HG03439 (cell line): ENCODE data around the gene TP53.

ENCODE experiments used
- ATAC-seq: cut with Tn5 transposase; IDR thresholded peaks from one replicate; pipeline ENCODE4 v1.9.1; 2021; ENCODE audit warnings: mild to moderate bottlenecking, moderate library complexity; ENCODE audit not compliant: unreplicated experiment

The TP53 gene

DNA sequence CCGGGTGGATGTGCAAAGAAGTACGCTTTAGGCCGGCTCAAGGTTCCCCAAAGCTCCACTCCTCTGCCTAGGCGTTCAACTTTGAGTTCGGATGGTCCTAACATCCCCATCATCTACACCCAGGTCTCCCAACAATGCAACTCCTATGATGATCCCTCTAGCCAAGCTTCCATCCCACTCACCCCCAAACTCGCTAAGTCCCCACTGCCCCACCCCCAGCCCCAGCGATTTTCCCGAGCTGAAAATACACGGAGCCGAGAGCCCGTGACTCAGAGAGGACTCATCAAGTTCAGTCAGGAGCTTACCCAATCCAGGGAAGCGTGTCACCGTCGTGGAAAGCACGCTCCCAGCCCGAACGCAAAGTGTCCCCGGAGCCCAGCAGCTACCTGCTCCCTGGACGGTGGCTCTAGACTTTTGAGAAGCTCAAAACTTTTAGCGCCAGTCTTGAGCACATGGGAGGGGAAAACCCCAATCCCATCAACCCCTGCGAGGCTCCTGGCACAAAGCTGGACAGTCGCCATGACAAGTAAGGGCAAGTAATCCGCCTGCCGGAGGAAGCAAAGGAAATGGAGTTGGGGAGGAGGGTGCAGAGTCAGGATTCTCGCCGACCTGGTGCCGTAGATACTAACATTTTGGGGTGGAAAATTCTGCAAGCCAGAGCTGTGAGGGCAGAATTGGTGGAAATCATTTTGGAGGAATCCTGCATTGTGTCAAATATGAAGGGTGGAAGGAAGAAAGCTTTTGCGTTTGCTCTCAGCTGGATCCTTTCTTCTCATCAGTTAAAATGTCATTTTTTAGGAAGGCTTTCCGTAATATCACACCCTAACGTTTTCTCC lies at the start of gene TP53:
TSS of gene TP53 (minus strand) at position 419 of the 836 bp plus-strand sequence. CDS start 10,896 bp downstream, outside the sequence.
- ATAC-seq: peak; percentile 45

DNA sequence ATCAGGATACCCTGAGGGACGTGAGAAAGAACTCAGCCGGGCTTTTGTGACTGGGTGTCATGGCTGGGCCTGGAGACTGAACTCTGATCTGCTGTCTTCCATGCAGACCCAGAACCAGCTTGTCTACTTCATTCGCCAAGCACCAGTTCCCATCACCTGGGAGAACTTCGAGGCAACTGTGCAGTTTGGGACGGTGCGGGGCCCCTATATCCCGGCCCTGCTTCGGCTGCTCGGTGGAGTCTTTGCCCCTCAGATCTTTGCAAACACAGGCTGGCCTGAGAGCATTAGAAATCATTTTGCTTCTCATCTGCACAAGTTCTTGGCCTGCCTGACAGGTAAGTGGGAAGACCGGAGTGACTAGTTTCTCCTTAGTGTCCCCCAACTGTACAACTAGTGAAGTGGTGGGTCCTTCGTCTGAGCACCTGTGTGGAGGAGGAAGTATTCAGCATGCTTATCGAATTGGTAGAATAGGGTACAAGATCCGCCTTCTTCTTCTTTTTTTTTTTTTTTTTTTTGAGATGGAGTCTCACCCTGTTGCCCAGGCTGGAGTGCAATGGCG lies 45.8 kb upstream of the TP53 start:
- no peak for ATAC-seq

DNA sequence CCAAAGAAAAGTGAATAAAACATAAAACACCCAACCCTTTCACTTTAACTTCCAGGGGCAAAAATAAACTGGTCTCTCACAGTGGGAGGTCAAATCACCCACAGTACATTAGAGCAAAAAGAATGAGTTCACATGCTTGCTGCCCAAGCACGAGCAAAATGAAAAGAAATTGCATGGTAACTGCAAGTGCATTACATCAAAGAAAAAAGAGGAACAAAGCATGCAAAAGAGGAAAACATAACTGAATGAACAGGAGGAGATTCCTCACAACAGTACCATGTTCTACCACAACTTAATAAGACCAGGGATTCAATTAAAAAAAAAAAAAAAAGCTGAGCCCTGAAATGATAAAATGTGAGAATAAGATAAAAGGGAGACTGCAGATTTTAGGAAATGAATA lies 42.5 kb upstream of the TP53 start:
- no peak for ATAC-seq

DNA sequence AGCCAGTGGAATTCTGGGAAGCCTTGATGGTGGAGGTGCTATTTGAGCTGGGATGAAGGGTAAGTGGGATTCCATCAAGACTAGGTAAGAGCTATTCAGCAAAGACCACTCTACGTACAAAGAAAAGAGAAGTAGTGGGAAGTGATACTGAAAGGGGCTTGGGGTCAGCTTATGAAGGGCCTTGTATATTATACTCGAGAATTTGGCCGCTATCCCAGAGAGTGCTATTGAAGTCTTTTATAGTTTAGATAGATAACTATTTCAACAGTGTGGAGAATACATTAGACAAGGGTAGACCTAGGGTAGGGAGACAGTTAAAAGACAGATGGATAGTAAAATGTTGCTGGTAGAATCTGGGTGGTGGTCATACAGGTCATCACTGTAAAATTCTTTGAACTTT lies 40.6 kb upstream of the TP53 start:
- ATAC-seq: no peak

DNA sequence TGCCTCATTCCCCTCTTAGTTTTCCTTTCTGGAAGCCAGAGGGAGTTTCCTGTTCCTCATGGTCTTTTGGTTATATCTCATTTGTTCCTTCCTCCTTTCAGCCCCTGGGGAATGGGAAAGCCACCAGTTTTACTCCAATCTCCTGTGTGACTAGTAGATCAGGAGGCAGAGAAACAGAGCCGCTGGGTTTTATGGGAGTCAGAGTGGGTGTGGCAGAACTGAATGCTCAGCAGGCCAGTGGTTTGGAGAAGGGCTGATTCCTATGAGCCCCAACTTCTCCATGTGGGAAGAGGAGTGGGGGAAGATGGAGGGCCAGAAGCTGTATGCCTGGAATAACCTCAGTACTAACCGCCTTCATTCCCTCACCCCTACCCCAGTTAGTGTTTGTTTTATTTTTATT lies 34.3 kb upstream of the TP53 start:
- ATAC-seq: no peak

DNA sequence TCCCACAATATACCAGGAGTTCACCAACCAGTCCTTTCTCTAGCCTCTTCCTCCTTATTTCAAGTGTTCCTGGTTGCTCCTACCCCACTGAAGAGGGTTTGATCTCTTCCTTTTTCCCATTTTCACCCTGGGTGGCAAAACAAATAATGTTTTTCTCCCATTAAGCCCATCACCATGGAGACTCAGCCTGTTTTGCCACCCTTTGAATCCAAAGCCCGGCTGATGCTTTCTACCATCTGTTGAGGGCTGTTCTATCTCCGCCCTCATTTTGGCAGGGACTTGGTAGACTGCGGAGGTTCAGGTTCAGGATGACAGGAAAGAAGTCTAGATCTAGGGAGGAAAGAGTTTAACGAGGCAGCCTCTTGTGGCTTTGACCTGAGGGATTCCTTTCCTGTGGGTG lies 32.8 kb upstream of the TP53 start:
- ATAC-seq: no peak

DNA sequence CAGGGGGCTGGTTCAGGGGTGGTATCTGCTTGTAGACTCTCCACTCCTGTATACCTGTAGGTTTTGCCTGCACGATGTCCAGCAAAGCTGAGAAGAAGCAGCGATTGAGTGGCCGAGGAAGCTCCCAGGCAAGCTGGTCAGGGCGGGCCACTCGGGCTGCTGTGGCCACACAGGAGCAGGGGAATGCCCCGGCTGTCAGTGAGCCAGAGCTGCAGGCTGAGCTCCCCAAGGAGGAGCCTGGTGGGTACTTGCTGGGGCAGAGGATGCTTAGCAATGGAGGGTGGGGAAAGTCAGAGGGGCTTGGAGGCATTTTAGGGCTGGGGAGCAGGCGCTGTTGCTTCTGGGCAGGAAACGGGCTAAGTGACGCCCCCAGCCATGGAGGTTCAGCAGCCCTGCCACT lies 32.4 kb upstream of the TP53 start:
- no peak for ATAC-seq

DNA sequence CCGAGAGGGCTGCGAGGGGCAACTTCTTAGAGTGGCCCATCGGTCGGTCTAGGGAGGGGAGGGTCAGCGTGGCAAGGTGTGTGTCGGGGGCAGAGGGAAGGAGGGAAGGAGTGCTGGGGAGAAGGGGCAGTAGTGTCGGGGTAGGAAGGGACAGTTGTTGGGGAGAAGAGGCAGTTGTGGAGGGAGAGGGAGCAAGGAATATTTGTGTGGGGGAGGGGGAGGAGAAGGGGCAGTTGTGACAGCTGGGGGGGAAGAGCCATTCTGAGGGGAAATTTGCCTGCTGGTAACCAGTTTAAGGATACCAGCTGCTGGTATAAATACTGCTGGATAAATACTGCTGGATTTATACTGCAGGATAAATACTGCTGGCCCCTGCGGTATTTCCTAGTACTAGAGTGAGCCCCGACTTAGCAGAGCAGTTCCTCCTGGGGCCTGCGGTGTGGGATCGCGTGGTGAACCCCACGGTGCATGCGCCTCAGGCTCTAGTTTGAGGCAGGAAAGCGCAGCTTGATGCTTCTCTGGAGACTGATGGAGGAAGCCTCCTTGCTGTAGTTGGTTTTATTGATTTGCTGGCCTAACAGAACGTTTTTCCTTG lies 30.6 kb upstream of the TP53 start:
- no peak for ATAC-seq

DNA sequence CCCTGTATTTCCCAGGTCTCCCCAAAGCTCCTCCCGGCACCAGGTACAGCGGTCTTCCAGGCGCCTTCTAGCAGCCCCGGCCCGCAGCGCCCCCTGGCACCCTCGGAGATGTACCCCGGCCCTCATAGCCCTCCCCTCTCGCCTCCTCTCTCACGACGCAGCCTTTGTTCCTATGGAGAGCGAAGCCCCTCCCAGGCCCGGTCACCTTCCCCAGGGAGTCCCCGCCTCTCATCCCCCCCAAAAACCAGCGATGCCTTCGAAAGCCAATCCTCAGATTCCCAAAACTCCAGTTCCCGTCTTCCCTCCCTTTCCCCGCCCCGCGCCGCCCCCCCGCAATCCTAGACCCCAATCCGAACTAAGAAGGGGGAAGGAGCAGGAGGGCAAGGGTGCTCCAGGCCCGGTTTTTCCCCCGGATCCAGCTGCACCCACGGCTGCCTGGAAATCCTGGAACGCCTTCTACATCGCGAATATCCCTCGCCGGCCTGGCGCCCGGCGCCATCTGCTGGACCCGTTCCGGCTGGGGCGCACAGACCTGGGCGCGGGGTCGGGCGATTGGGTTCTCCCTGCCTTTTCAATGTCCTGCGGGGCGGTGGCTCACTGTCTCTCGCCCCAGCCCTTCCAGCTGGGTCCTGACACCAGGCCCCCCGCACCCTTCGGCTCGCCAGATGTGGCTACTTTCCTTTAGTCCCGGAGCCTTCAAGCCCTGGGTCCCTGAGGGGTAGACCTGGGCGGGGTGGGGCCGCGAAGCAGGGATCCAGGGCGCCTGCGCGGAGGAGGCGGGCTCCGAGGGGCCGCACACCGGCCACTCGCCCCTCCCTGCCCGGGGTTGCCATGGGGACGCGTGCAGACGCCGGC lies 29.8 kb upstream of the TP53 start, which contains the start of gene DNAH2:
TSS of gene DNAH2 (plus strand) at position 844 of the 855 bp plus-strand sequence. CDS start 1,991 bp downstream, outside the sequence.
- ATAC-seq: no peak

DNA sequence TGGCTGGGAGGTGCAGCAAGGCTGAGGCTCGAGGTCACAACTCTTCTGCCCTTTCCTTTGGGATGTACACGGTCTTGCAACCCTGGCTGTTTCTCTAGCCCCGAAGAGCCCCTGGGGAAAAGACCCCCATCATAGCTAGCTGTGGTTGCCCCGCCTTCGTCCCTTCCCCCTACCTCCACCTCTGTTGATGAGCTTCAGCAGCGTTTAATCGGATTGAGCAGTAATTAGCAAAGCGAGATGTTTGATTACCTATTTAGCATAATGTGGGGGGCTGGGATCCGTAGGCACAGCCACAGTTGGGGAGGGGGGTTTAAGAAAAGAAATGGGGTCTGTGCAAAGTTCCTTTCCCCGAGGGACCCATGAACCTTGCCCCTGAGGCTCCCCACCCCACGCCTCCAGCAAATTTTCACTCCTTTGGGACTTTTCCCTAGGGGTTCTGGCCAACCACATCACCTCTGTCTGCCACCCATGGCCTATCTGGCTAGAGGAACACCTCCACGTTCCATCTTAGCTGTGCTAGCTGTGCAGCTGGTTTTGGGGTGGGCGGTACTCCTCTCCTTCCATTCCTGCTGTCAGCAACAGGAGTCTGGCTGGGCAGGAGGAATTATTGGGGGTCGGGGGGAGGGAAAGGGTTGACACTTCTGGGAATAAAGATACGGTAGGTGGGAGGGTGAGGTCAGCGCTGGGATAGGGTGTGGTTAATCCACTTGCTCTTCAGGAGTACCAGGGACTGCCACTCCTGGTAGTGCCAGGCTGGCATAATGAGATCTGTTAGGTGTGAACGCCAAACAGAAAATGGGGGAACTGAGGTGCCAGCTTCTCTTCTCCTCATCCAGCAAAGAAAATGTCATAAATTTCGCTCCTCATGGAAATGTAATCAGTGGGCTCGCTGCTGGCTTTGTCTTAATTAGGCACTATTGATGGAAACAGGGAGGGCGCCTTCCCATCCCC lies 28.9 kb upstream of the TP53 start:
- ATAC-seq: no peak

DNA sequence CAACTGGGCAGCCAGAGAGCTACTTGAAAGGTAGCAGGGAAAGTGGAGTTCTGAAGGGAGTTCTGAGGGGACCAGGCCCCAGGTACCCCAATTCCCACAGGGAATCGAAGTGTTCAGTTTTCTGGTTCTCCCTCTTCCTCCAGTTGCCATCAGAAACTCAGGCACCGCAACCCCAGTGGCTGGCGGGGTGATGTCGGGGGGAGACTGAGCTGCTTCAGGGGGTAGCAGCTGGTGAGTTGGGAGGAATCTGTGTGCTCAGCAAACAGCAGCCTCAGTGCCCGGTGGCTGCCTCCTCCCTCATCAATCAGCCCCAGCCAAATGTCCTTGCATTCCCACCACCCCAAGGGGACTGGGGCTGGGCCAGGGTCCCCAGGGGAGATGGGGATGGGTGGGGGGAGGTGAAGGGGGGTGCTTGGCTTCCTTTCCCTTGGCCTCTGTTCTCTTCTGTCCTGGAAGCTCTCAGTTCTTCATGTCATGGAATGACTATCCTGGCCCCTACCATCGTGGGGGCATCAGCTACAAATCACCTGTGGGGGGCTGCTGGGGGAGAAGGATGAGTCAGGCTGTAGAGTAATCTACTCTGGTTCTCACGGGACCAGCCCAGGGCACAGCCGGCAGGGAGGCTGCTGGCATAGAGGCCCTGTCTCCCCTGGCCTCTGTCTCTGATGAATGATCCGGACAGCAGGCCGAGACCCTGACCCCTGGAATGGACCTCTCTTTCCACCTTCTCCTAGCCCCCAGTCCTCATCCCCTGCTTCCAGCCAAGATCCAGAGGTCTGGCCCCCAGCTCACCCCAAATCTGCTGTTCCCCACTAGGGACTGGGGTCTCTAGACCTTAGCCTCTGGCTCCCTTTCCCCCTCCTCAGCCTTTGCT lies 27.7 kb upstream of the TP53 start:
- no peak for ATAC-seq

DNA sequence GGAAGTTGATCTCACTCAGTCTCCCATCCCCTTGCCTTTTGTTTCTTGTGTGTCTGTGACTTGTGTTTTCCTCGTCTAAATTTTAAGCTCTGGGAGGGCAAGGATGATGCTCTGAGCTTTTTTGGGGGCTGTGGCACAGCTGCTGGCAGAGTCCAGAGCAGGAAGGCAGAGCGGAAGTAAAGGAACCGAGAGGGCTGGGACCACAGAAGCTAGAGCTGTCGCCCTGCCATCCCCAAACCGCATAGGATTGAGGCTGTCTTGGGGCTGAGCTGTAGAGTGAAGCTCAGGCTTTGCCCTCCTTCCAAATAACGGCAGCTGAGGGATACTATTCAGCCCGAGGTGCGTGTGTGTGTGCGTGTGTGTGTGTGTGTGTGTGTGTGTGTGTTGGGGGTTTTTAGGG lies 26.5 kb upstream of the TP53 start:
- no peak for ATAC-seq

DNA sequence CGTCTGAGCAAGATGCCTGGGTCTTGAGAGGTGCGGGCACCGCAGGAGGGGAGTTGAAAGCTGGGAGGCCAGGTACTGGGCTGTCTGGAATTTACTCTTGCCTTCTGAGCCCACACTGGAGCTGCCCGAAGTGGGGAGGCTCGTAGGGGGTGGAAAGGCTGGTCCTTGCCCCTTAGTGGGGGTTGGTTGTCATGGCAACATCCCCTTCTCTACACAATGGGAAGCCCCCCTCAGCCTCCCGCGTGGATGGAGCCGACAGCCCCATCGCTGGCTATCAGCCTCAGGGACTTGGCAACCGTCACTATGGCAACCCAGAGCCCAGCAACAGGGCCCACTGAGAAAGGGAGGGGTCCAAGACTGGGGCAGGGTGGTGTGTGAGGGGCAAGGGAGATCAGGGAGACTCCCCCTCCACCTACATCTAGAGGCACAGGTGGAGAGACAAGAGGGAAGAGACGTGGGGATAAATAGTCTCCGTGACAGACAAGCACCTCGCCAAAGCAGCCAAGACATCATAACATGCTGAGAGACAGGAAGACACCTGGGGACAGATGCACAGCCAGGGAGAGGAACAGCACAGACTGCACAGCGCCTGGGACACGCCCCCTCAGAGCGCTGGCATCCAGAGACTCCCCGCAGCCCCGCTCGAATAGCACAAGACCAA lies 25.0 kb upstream of the TP53 start:
- ATAC-seq: no peak

DNA sequence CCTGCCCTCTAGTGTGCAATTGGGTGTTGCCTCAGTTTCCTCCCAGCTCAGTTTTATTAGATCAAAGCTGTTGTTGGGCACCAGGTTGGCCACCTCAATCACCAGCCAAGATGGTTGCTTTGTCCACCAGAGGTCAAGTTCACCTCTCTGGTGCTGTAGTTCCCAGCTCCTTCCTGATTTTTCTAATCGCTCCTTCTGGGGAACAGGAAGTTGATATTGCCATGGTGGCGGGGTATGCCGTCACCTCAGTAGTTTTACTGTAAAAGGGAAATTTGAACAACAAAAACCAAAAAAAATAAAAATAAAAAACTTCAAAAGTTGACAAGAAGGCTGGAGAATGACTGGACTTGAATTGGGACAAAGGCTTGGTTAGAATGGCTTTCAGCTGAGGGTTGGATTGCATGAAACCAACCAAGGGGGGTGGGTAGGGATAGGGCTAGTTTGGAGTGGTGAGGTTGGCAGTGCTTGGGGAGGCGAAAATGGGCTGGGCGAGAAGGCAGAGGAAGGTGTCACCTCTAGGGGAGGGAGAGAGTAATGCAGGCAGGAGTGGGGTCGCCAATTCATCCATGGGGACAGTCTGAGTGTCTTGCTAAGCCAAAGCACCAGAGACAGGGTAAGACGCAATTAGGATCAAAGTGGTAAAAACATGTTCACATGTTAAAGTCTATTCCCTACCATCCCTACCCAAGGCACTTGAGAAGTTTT lies 23.9 kb upstream of the TP53 start:
- ATAC-seq: no peak

DNA sequence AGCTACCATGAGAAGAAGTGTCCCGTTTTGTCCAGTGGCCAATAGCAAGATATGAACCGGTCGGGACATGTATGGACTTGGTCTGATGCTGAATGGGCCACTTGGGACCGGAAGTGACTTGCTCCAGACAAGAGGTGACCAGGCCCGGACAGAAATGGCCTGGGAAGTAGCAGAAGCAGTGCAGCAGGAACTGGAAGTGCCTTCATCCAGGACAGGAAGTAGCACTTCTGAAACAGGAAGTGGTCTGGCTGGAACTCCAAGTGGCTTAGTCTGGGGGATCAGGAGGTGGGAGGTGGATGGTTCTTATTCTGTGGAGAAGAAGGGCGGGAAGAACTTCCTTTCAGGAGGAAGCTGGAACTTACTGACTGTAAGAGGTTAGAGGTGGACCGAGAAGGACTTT lies 23.0 kb upstream of the TP53 start:
- no peak for ATAC-seq

DNA sequence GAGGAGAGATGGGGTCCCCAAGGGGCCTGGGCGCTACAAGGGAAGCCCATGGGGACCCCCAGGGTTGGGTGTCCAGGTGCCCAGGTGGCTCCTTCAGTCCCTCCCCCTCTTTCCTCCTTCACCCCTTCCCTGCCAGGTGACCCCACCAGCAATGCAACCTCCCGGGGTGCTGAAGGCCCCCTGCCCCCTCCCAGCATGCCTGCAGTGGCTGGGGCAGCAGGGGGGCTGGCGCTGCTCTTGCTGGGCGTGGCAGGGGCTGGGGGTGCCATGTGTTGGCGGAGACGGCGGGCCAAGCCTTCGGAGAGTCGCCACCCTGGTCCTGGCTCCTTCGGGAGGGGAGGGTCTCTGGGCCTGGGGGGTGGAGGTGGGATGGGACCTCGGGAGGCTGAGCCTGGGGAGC lies 21.7 kb upstream of the TP53 start:
- ATAC-seq: no peak

DNA sequence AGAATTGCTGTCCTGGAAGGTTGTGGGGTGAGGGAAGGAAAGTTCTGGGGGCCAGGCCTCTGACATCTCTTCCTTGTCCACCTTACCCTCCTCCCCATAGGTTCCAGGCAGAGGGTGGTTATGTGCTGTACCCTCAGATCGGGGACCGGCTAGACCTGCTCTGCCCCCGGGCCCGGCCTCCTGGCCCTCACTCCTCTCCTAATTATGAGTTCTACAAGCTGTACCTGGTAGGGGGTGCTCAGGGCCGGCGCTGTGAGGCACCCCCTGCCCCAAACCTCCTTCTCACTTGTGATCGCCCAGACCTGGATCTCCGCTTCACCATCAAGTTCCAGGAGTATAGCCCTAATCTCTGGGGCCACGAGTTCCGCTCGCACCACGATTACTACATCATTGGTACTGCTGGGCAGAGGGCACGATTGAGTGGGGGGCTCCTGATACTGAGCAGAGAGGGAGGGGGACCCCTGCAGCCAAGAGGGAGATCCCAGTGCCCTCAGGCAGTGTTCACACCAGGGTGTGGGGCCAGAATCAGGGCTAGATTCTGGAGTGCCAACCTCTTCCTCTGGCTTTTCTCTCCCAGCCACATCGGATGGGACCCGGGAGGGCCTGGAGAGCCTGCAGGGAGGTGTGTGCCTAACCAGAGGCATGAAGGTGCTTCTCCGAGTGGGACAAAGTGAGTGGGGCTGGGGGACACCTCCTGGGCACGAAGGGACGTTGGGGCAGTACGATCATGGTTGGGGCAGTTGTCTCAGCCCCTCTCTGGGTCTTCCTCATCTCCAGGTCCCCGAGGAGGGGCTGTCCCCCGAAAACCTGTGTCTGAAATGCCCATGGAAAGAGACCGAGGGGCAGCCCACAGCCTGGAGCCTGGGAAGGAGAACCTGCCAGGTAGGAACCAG lies 20.8 kb upstream of the TP53 start:
- no peak for ATAC-seq
